Lower lobe of right lung (tissue), 2 donors: ENCODE data around the gene TECPR2. TPM values are rescaled to one million over a fixed set of nuclear protein-coding genes. Genes with fewer than 3 reads are reported as not detected.

Experiments used
- ATAC-seq, 2 donors: fragments of 200-7000 bp; cut with Tn5 transposase; one replicate each; pipeline ENCODE4 v1.9.1; 2020 to 2022; ENCODE audit warnings: mild to moderate bottlenecking in 2 of 2, moderate library complexity in 2 of 2
- DNase-seq: peaks from one replicate; pipeline ENCODE4 v3.0.0-alpha.2; 2020
- H3K27ac ChIP-seq: fragments of 200-600 bp; one replicate; pipeline ENCODE4 v1.8.0; 2022
- H3K27me3 ChIP-seq: fragments of 200-600 bp; one replicate; pipeline ENCODE4 v1.8.0; 2022; ENCODE audit warnings: low read depth
- H3K36me3 ChIP-seq: fragments of 200-600 bp; one replicate; pipeline ENCODE4 v1.8.0; 2022; ENCODE audit warnings: mild to moderate bottlenecking
- H3K4me1 ChIP-seq: fragments of 200-600 bp; one replicate; pipeline ENCODE4 v1.8.0; 2022
- H3K4me3 ChIP-seq: fragments of 200-600 bp; one replicate; pipeline ENCODE4 v1.8.0; 2022; ENCODE audit warnings: mild to moderate bottlenecking
- H3K9me3 ChIP-seq: fragments of 200-600 bp; one replicate; pipeline ENCODE4 v1.8.0; 2022
- CTCF ChIP-seq: fragments of 200-600 bp; IDR thresholded peaks from one replicate; pipeline ENCODE4 v1.8.0; 2022; ENCODE audit warnings: antibody characterized with exemption, mild to moderate bottlenecking
- intact Hi-C: fragments of 100-400 bp; cut with DNase I; formaldehyde crosslinking; loops from one replicate; pipeline ENCODE4 v1.11.0; 2022
- total RNA-seq: library from RNA; stranded (reverse); fragmentation: NEBNext Ultra II Directional; extraction: Animal tissue kit (Norgen Biotek cat#: 25700); gene quantifications from one replicate; pipeline ENCODE4 v1.2.1, GENCODE V29; 2021
- donor health status: DM: no; HTN: yes; CAD: no; lungs with severe emphysema.

TECPR2 gene
- total RNA-seq, 1 donor from 2014 or later: 23.2 TPM

DNA sequence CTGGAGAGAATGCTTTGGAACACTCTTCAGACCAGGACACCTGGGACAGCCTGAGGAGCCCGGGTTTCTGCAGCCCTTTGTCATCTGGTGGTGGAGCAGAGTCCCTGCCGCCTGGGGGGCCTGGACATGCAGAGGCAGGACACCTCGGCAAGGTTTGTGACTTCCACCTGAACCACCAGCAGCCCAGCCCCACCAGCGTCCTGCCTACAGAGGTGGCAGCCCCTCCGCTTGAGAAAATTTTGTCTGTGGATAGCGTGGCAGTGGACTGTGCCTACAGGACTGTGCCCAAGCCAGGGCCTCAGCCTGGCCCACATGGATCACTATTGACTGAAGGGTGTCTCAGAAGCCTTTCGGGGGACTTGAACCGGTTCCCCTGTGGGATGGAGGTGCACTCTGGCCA lies 21.2 kb upstream of the TECPR2 start:
- Histone ChIP-seq H3K36me3 (peaks cover 81% of the 10 kb centered on the region), H3K4me3 (no peak overlapping the region)
- intact Hi-C loops: no loop called here

GRCh38 chr14:102342238-102342637 lies 20.5 kb upstream of the TECPR2 start:
- no peaks in the 10 kb centered on the region for H3K27me3 ChIP-seq
- no peak overlapping the region for H3K4me3 ChIP-seq
- H3K4me1 ChIP-seq: no peaks in the 10 kb centered on the region
- H3K36me3 ChIP-seq: peaks cover 87% of the 10 kb centered on the region
- H3K9me3 ChIP-seq: no peaks in the 10 kb centered on the region
- ATAC-seq: no peak
- no peak for DNase-seq
- intact Hi-C loops: no loop called here
- no peak overlapping the region for H3K27ac ChIP-seq
- no peak for TF ChIP-seq CTCF

More for the DNA sequence above, 21.2 kb upstream of the TECPR2 start:
- Histone ChIP-seq H3K9me3 (no peaks in the 10 kb centered on the region), H3K4me1 (no peaks in the 10 kb centered on the region), H3K27ac (no peak overlapping the region), H3K27me3 (no peaks in the 10 kb centered on the region)
- no peak for ATAC-seq
- no peak for TF ChIP-seq CTCF
- DNase-seq: no peak

- H3K36me3 ChIP-seq: peaks cover 95% of the 10 kb centered on the region
- no peak for DNase-seq
- H3K4me3 ChIP-seq: no peak overlapping the region
- H3K9me3 ChIP-seq: no peaks in the 10 kb centered on the region
- H3K4me1 ChIP-seq: no peaks in the 10 kb centered on the region
- H3K27ac ChIP-seq: no peak overlapping the region
- no peak for ATAC-seq
- TF ChIP-seq CTCF: no peak
- no peaks in the 10 kb centered on the region for H3K27me3 ChIP-seq
- intact Hi-C loops: no loop called here
These were observed 18.7 kb upstream of the TECPR2 start for GRCh38 chr14:102344084-102344483.

DNA sequence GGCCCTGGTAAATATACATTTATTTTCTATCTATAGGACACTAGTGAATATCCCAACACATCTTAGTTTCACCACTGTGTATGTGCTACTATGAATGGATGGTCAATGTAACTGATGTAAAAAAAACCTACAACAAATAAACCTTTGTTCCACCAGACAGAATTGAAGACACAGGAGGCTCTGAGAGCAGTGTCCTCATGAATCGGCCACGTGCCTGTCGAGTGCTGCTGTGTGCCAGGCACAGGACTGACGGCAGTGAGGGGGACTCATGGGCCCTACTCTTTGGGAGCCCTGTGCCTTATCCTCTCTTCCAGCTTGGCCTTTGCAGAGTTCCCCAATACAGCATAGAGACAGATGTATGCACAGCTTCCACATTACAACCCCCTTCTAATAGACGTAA lies 18.3 kb upstream of the TECPR2 start:
- H3K36me3 ChIP-seq: peaks cover 95% of the 10 kb centered on the region
- no peak overlapping the region for H3K4me3 ChIP-seq
- no peak overlapping the region for H3K27ac ChIP-seq
- DNase-seq (no peak), ATAC-seq (no peak)
- intact Hi-C loops: no loop called here
- no peaks in the 10 kb centered on the region for H3K9me3 ChIP-seq
- TF ChIP-seq CTCF: no peak
- H3K27me3 ChIP-seq: no peaks in the 10 kb centered on the region
- no peaks in the 10 kb centered on the region for H3K4me1 ChIP-seq

DNA sequence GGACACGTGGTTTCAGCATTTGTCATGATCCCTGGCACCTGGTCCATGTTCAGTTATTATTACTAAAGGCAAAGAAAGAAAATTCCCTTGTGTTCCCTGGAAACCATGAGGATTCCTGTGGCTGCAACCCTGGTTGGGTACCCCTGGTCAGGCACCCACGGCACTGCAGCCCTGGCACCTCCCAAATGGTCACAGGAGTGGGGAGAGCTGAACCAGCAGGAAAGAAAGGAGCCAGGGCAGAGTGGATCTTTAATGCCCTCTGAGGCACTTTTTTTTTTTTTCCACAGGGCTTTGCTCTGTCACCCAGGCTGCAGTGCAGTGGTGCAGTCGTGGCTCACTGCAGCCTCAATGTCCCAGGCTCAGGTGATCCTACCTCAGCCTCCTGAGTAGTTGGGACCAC lies 17.5 kb upstream of the TECPR2 start:
- intact Hi-C loops: no loop called here
- DNase-seq (no peak), ATAC-seq (no peak)
- Histone ChIP-seq H3K4me1 (no peaks in the 10 kb centered on the region), H3K4me3 (no peak overlapping the region), H3K27ac (no peak overlapping the region), H3K27me3 (no peaks in the 10 kb centered on the region), H3K9me3 (no peaks in the 10 kb centered on the region), H3K36me3 (peaks cover 97% of the 10 kb centered on the region)
- TF ChIP-seq CTCF: no peak

DNA sequence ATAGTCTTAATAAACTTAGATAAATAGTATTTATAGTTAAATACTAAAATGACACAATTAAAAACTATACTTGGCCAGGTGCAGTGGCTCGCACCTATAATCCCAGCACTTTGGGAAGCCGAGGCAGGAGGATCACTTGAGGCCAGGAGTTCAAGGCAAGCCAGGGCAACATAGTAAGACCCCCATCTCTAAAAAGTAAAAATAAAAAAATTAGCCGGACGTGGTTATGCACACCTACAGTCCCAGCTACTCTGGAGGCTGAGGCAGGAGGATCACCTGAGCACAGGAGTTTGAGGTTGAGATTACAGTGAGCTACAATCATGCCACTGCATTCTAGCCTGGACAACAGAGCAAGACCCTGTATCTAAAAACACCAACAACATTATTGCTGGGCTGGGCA lies 16.1 kb upstream of the TECPR2 start:
- no peak for TF ChIP-seq CTCF
- Histone ChIP-seq H3K4me3 (no peak overlapping the region), H3K36me3 (peaks cover 98% of the 10 kb centered on the region), H3K27ac (no peak overlapping the region), H3K27me3 (no peaks in the 10 kb centered on the region), H3K4me1 (peaks cover 6% of the 10 kb centered on the region), H3K9me3 (no peaks in the 10 kb centered on the region)
- intact Hi-C loops: no loop called here
- DNase-seq: no peak
- ATAC-seq: no peak
